Measurements from ENCODE around the gene B4GALNT1.
"Not testable (repeated sequence)": the region's sequence is repeated elsewhere in the genome, so short reads cannot be mapped to it uniquely, and the experiment has no call there.

The B4GALNT1 gene

DNA sequence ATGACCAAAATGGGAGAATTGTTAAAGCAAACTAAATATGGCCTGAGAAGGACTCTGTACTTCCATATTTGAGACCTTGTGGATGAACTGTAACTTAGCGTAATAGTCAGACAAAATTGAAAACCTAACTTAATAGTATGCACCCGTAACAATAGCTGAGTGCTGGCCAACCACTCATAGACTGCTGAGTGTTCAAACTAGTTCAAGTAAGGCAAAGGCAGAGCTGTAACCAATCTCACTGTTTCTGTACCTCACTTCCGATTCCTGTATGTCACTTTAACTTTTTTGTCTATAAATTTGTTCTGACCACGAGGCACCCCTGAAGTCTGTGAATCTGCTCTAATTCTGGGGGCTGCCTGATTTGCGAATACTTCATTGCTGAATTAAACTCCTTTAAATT is 33.9 kb upstream of the B4GALNT1 start:
- Mint-ChIP-seq H3K4me3 (no peak overlapping the region), H3K9me3 (peaks cover 17% of the 10 kb centered on the region), H3K36me3 (ENCODE audit: low read depth) (no peaks in the 10 kb centered on the region), H3K4me1 (no peaks in the 10 kb centered on the region), H3K27me3 (ENCODE audit: low read depth) (no peaks in the 10 kb centered on the region), H3K27ac (no peak overlapping the region)
- TF ChIP-seq, protein P1, sequence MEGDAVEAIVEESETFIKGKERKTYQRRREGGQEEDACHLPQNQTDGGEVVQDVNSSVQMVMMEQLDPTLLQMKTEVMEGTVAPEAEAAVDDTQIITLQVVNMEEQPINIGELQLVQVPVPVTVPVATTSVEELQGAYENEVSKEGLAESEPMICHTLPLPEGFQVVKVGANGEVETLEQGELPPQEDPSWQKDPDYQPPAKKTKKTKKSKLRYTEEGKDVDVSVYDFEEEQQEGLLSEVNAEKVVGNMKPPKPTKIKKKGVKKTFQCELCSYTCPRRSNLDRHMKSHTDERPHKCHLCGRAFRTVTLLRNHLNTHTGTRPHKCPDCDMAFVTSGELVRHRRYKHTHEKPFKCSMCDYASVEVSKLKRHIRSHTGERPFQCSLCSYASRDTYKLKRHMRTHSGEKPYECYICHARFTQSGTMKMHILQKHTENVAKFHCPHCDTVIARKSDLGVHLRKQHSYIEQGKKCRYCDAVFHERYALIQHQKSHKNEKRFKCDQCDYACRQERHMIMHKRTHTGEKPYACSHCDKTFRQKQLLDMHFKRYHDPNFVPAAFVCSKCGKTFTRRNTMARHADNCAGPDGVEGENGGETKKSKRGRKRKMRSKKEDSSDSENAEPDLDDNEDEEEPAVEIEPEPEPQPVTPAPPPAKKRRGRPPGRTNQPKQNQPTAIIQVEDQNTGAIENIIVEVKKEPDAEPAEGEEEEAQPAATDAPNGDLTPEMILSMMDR (IDR thresholded peaks at IDR 0.05; ENCODE audit: unreplicated experiment in 3 of 3) = no peak

DNA sequence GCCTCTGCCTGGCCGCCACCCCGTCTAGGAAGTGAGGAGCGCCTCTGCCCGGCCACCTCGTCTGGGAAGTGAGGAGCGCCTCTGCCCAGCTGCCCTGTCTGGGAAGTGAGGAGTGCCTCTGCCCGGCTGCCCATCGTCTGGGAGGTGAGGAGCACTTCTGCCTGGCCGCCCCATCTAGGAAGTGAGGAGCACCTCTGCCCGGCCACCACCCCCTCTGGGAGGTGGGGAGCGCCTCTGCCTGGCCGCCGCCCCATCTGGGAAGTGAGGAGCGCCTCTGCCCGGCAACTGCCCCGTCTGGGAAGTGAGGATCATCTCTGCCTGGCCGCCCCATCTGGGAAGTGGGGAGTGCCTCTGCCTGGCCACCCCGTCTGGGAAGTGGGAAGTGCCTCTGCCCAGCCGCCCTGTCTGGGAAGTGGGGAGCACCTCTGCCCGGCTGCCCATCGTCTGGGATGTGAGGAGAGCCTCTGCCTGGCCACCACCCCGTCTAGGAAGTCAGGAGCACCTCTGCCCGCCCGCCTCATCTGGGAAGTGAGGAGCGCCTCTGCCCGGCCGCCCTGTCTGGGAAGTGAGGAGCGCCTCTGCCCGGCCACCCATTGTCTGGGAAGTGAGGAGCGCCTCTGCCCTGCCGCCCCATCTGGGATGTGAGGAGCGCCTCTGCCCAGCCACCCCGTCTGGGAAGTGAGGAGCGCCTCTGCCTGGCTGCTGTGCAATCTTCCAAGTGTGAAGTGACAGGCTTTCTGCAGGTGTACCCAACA is 32.2 kb upstream of the B4GALNT1 start:
- H3K4me1 Mint-ChIP-seq; H3K36me3 Mint-ChIP-seq (ENCODE audit: low read depth); H3K27me3 Mint-ChIP-seq (ENCODE audit: low read depth); H3K4me3 Mint-ChIP-seq; H3K27ac Mint-ChIP-seq: not testable (repeated sequence)
- H3K9me3 Mint-ChIP-seq = peaks cover 24% of the 10 kb centered on the region

DNA sequence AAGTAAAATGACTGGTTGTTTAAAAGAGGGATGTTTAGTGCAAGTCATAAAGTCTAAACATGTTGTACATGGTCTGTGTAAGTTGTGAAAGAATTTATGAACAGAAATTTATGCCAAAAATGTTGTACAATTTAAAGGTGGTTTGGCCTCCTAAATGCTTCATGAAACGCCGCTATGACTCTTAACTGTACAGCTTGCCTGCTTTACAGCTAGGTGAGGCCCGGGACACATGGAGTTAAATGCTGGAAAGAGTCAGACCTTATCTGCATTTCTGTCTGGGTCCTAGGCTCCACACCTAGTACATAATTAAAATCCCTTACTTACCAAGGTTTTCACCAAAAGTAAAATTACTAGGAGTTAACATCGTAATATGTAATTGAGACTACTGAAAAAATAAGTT is 28.4 kb upstream of the B4GALNT1 start:
- Mint-ChIP-seq H3K4me1 (no peaks in the 10 kb centered on the region), H3K4me3 (no peak overlapping the region), H3K27me3 (ENCODE audit: low read depth) (peaks cover 5% of the 10 kb centered on the region), H3K27ac (no peak overlapping the region), H3K36me3 (ENCODE audit: low read depth) (peaks cover 3% of the 10 kb centered on the region), H3K9me3 (peaks cover 32% of the 10 kb centered on the region)
- TF ChIP-seq, protein P1 (IDR thresholded peaks at IDR 0.05; ENCODE audit: unreplicated experiment in 3 of 3) = no peak

DNA sequence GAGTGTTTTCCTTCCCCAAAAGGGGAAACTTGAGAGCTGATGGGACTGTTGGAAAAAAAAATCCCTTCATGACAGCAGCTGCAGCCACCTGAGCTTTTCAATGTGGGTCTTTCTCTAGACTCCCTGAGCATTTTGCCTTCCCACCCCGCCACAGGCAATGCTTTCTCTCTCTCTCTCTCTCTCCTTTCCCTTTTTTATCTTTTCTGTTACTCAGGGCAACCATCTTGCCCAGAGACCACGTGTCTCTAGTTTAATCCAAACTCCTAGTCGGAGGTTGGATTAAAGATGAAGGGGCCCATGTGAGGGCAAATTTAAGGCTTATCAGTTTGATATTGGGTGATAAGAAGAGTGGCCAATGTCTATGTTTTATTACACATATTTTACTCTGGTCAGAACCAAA is 25.9 kb upstream of the B4GALNT1 start:
- Mint-ChIP-seq H3K4me1 (no peaks in the 10 kb centered on the region), H3K27ac (no peak overlapping the region), H3K4me3 (no peak overlapping the region), H3K36me3 (ENCODE audit: low read depth) (peaks cover 3% of the 10 kb centered on the region), H3K9me3 (peaks cover 32% of the 10 kb centered on the region), H3K27me3 (ENCODE audit: low read depth) (peaks cover 5% of the 10 kb centered on the region)
- TF ChIP-seq, protein P1 (IDR thresholded peaks at IDR 0.05; ENCODE audit: unreplicated experiment in 3 of 3) = no peak

DNA sequence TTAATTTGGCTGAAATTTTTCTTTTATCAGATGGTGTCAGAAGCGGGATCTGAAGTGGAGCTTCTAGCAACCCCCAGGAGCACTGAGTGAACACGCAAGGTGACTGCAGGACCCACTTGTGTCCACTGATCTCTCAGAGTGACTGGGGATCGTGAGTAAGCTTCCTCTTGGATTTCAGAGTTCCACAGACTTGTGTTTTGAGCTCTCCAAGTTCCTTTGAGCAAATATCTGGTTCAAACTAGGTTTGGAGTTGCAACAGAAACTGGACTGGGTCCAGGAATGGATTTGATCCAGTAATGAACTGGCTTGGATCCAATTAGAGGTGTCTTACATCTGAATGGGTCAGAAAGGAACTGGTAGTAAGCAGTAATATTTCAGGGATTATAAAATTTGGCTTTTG is 24.7 kb upstream of the B4GALNT1 start:
- H3K4me1 Mint-ChIP-seq = no peaks in the 10 kb centered on the region
- H3K27me3 Mint-ChIP-seq (ENCODE audit: low read depth) = peaks cover 5% of the 10 kb centered on the region
- TF ChIP-seq, protein P1 (IDR thresholded peaks at IDR 0.05; ENCODE audit: unreplicated experiment in 3 of 3) = no peak
- H3K9me3 Mint-ChIP-seq = peaks cover 30% of the 10 kb centered on the region
- H3K36me3 Mint-ChIP-seq (ENCODE audit: low read depth) = peaks cover 3% of the 10 kb centered on the region
- no peak overlapping the region for H3K27ac Mint-ChIP-seq
- H3K4me3 Mint-ChIP-seq = no peak overlapping the region

DNA sequence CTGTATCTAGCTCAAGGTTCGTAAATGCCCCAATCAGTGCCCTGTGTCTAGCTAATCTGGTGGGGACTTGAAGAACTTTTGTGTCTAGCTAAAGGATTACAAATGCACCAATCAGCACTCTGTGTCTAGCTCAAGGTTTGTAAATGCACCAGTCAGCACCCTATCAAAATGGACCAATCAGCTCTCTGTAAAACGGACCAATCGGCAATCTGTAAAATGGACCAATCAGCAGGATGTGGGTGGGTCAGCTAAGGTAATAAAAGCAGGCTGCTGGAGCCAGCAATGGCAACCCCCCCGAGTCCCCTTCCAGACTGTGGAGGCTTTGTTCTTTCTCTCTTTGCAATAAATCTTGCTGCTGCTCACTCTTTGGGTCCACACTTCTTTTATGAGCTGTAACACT is 23.4 kb upstream of the B4GALNT1 start:
- not testable (repeated sequence) for H3K27ac Mint-ChIP-seq; H3K27me3 Mint-ChIP-seq (ENCODE audit: low read depth); H3K4me3 Mint-ChIP-seq; H3K36me3 Mint-ChIP-seq (ENCODE audit: low read depth); H3K4me1 Mint-ChIP-seq
- peaks cover 29% of the 10 kb centered on the region for H3K9me3 Mint-ChIP-seq

DNA sequence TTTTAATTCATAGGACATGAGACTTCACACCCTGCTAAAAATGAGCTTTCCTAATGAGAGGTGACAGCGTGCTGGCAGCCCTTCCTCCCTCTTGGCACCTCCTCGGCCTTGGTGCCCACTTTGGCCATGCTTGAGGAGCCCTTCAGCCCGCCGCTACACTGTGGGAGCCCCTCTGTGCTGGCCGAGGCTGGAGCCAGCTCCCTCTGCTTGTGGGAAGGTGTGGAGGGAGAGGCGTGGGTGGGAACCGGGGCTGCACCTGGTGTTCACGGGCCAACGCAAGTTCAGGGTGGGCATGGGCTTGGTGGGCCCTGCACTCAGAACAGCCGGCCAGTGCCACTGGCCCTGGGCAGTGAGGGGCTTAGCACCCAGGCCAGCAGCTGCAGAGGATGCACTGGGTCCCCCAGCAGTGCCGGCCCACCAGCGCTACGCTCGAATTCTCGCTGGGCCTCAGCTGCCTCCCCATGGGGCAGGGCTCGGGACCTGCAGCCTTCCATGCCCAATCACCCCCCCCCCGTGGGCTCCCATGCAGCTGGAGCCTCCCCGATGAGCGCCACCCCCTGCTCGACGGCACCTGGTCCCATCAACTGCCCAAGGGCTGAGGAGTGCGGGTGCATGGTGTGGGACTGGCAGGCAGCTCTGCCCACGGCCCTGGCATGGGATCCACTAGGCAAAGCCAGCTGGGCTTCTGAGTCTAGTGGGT is 22.7 kb upstream of the B4GALNT1 start:
- Mint-ChIP-seq H3K36me3 (ENCODE audit: low read depth) (peaks cover 3% of the 10 kb centered on the region), H3K4me1 (no peaks in the 10 kb centered on the region), H3K9me3 (peaks cover 25% of the 10 kb centered on the region), H3K4me3 (no peak overlapping the region), H3K27me3 (ENCODE audit: low read depth) (peaks cover 5% of the 10 kb centered on the region), H3K27ac (no peak overlapping the region)
- TF ChIP-seq, protein P1 (IDR thresholded peaks at IDR 0.05; ENCODE audit: unreplicated experiment in 3 of 3) = no peak
